Ishikawa (cell line): ENCODE data around the gene MAP2.

Source experiments
- CEBPB ChIP-seq: IDR thresholded peaks from 2 replicates; pipeline ENCODE4 v1.6.1; 2012
- CREB1 ChIP-seq: IDR thresholded peaks from 2 replicates; pipeline ENCODE4 v1.6.1; 2012; ENCODE audit warnings: low read depth
- EGR1 ChIP-seq: IDR thresholded peaks from 2 replicates; pipeline ENCODE4 v1.6.1; 2012
- EP300 ChIP-seq: IDR thresholded peaks from 2 replicates; pipeline ENCODE4 v1.6.1; 2012; ENCODE audit warnings: borderline replicate concordance
- NFIC ChIP-seq: IDR thresholded peaks from 2 replicates; pipeline ENCODE4 v1.6.1; 2012
- REST ChIP-seq: IDR thresholded peaks from 2 replicates; pipeline ENCODE4 v1.6.1; 2012; ENCODE audit warnings: low read depth, mild to moderate bottlenecking
- YY1 ChIP-seq: IDR thresholded peaks from 2 replicates; pipeline ENCODE4 v1.6.1; 2012; ENCODE audit warnings: low read depth
- TF ChIP-seq, protein P1 (sequence below): IDR thresholded peaks from 2 replicates; pipeline ENCODE4 v1.6.1; 2012
- TF ChIP-seq, protein P2 (sequence below): IDR thresholded peaks from 2 replicates; pipeline ENCODE4 v1.6.1; 2012

- TF ChIP-seq EGR1 (no peak), NFIC (no peak), CREB1 (no peak), EP300 (no peak), CEBPB (no peak), REST (no peak), YY1 (no peak)
- TF ChIP-seq, protein P1, sequence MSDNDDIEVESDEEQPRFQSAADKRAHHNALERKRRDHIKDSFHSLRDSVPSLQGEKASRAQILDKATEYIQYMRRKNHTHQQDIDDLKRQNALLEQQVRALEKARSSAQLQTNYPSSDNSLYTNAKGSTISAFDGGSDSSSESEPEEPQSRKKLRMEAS = no peak
- TF ChIP-seq, protein P2, sequence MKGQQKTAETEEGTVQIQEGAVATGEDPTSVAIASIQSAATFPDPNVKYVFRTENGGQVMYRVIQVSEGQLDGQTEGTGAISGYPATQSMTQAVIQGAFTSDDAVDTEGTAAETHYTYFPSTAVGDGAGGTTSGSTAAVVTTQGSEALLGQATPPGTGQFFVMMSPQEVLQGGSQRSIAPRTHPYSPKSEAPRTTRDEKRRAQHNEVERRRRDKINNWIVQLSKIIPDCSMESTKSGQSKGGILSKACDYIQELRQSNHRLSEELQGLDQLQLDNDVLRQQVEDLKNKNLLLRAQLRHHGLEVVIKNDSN = no peak
Observed at GRCh38 chr2:209610631-209611030, 186.8 kb downstream of the MAP2 start.
